ENCODE data around the gene RNASEH1. TPM values are rescaled to one million over a fixed set of nuclear protein-coding genes. Genes with fewer than 3 reads are reported as not detected.

The RNASEH1 gene
- total and polyA plus RNA-seq, 2 of the 13 experiments (the other 11 are each of a cell fraction or from before 2014, with no cell fraction given): 14.5 to 57.4 TPM

GRCh38 chr2:3519255-3520205 lies 38.6 kb downstream of the RNASEH1 start, which contains the start of gene ADI1 (continued):
- TF ChIP-seq PAXIP1 (CRISPR knock-in tag; conservative IDR thresholded peaks at IDR 0.05): peak; percentile 57
- peak; percentile 81 for TF ChIP-seq PHF20 (CRISPR knock-in tag; IDR thresholded peaks at IDR 0.05)
- peak; percentile 32; the same call in 1 of the 2 replicates for TF ChIP-seq ZBTB3 (CRISPR knock-in tag; IDR thresholded peaks at IDR 0.05; ENCODE audit: borderline replicate concordance, low read depth)
- TF ChIP-seq MAFG (CRISPR knock-in tag; IDR thresholded peaks at IDR 0.05): peak; percentile 72
- peak; percentile 42 for TF ChIP-seq SRSF1 (optimal IDR thresholded peaks at IDR 0.05; ENCODE audit: low read depth, low read length)
- TF ChIP-seq KLF13 (CRISPR knock-in tag; IDR thresholded peaks at IDR 0.05): peak; percentile 94
- TF ChIP-seq MTA3 (CRISPR knock-in tag; IDR thresholded peaks at IDR 0.05): 0 out of 2 replicates have a peak, but pooled peaks have one; percentile 26
- TF ChIP-seq EHMT2 (IDR thresholded peaks at IDR 0.05; ENCODE audit: borderline replicate concordance, low read depth, low read length): no peak
- no peak for TF ChIP-seq KAT2B (IDR thresholded peaks at IDR 0.05; ENCODE audit: borderline replicate concordance, low read depth, low read length)
- peak; percentile 39; the same call in 1 of the 2 replicates for TF ChIP-seq ZZZ3 (CRISPR knock-in tag; IDR thresholded peaks at IDR 0.05; ENCODE audit: borderline replicate concordance)
- TF ChIP-seq NFE2 (CRISPR knock-in tag; IDR thresholded peaks at IDR 0.05): no peak
- no peak for TF ChIP-seq ATRX (CRISPR knock-in tag; IDR thresholded peaks at IDR 0.05; ENCODE audit: borderline replicate concordance)
- TF ChIP-seq KAT7 (CRISPR knock-in tag; IDR thresholded peaks at IDR 0.05; ENCODE audit: borderline replicate concordance): peak; percentile 96
- no peak for TF ChIP-seq ZNF18 (CRISPR knock-in tag; IDR thresholded peaks at IDR 0.05; ENCODE audit: insufficient replicate concordance)
- no peak; the same call in none of the 2 replicates for TF ChIP-seq SALL2 (CRISPR knock-in tag; IDR thresholded peaks at IDR 0.05)
- TF ChIP-seq MTERF4 (CRISPR knock-in tag; IDR thresholded peaks at IDR 0.05): peak; percentile 91
- TF ChIP-seq PRPF4 (IDR thresholded peaks at IDR 0.05; ENCODE audit: low read depth, low read length, poor library complexity, severe bottlenecking): no peak
- peak; percentile 90 for TF ChIP-seq ZNF605 (CRISPR knock-in tag; IDR thresholded peaks at IDR 0.05)

Data from HepG2 (cell line).